ENCODE data around the gene PLCD4.
A peak's percentile ranks its signal among the peaks of the same experiment; 100 is the strongest.

The PLCD4 gene

GRCh38 chr2:218662377-218662776 lies 54.7 kb downstream of the PLCD4 start:
- H3K4me1 ChIP-seq (ENCODE audit: control insufficient read depth, insufficient read depth, low read length), result peaks cover 4% of the 10 kb centered on the region
- WGBS, 2 experiments, result 94% methylated on average over 7 of the region's 7 CpGs
- H3K36me3 ChIP-seq (ENCODE audit: control insufficient read depth, insufficient read depth, low read length), result peaks cover 38% of the 10 kb centered on the region

GRCh38 chr2:218662827-218663226 lies 55.1 kb downstream of the PLCD4 start:
- Histone ChIP-seq H3K27ac (ENCODE audit: insufficient read depth, low read depth, low read length, poor library complexity, severe bottlenecking) (no peak overlapping the region), H3K36me3 (ENCODE audit: control insufficient read depth, insufficient read depth, low read length) (peaks cover 40% of the 10 kb centered on the region), H3K9me3 (ENCODE audit: control insufficient read depth, low read length) (no peaks in the 10 kb centered on the region), H3K27me3 (ENCODE audit: control insufficient read depth, insufficient read depth, low read length, poor library complexity, severe bottlenecking) (no peaks in the 10 kb centered on the region), H3K4me3 (ENCODE audit: insufficient read depth, low read depth, low read length) (no peak overlapping the region), H3K4me1 (ENCODE audit: control insufficient read depth, insufficient read depth, low read length) (peaks cover 4% of the 10 kb centered on the region)
- WGBS, 2 experiments, result 94 to 97% methylated on average over 10 of the region's 10 CpGs

More at GRCh38 chr2:218662377-218662776, 54.7 kb downstream of the PLCD4 start:
- Histone ChIP-seq H3K27ac (ENCODE audit: insufficient read depth, low read depth, low read length, poor library complexity, severe bottlenecking) (no peak overlapping the region), H3K27me3 (ENCODE audit: control insufficient read depth, insufficient read depth, low read length, poor library complexity, severe bottlenecking) (no peaks in the 10 kb centered on the region), H3K4me3 (ENCODE audit: insufficient read depth, low read depth, low read length) (no peak overlapping the region), H3K9me3 (ENCODE audit: control insufficient read depth, low read length) (no peaks in the 10 kb centered on the region)

- WGBS, 2 experiments, result 94 to 95% methylated on average over 15 of the region's 15 CpGs
- Histone ChIP-seq H3K4me1 (ENCODE audit: control insufficient read depth, insufficient read depth, low read length) (peaks cover 4% of the 10 kb centered on the region), H3K4me3 (ENCODE audit: insufficient read depth, low read depth, low read length) (no peak overlapping the region), H3K36me3 (ENCODE audit: control insufficient read depth, insufficient read depth, low read length) (peaks cover 40% of the 10 kb centered on the region), H3K9me3 (ENCODE audit: control insufficient read depth, low read length) (no peaks in the 10 kb centered on the region), H3K27ac (ENCODE audit: insufficient read depth, low read depth, low read length, poor library complexity, severe bottlenecking) (no peak overlapping the region), H3K27me3 (ENCODE audit: control insufficient read depth, insufficient read depth, low read length, poor library complexity, severe bottlenecking) (no peaks in the 10 kb centered on the region)
Measured at GRCh38 chr2:218663901-218664300, 56.2 kb downstream of the PLCD4 start.

GRCh38 chr2:218664653-218665052 lies 57.0 kb downstream of the PLCD4 start:
- Histone ChIP-seq H3K9me3 (ENCODE audit: control insufficient read depth, low read length) (no peaks in the 10 kb centered on the region), H3K27ac (ENCODE audit: insufficient read depth, low read depth, low read length, poor library complexity, severe bottlenecking) (no peak overlapping the region), H3K36me3 (ENCODE audit: control insufficient read depth, insufficient read depth, low read length) (peaks cover 40% of the 10 kb centered on the region), H3K27me3 (ENCODE audit: control insufficient read depth, insufficient read depth, low read length, poor library complexity, severe bottlenecking) (no peaks in the 10 kb centered on the region), H3K4me1 (ENCODE audit: control insufficient read depth, insufficient read depth, low read length) (peaks cover 4% of the 10 kb centered on the region), H3K4me3 (ENCODE audit: insufficient read depth, low read depth, low read length) (no peak overlapping the region)
- WGBS, 2 experiments, result 95 to 97% methylated on average over 7 of the region's 7 CpGs

GRCh38 chr2:218671097-218671653 lies 63.5 kb downstream of the PLCD4 start:
- Histone ChIP-seq H3K9me3 (ENCODE audit: control insufficient read depth, low read length) (no peaks in the 10 kb centered on the region), H3K36me3 (ENCODE audit: control insufficient read depth, insufficient read depth, low read length) (peaks cover 8% of the 10 kb centered on the region), H3K4me1 (ENCODE audit: control insufficient read depth, insufficient read depth, low read length) (peaks cover 3% of the 10 kb centered on the region), H3K27ac (ENCODE audit: insufficient read depth, low read depth, low read length, poor library complexity, severe bottlenecking) (peak overlapping the region; percentile 63), H3K27me3 (ENCODE audit: control insufficient read depth, insufficient read depth, low read length, poor library complexity, severe bottlenecking) (no peaks in the 10 kb centered on the region), H3K4me3 (ENCODE audit: insufficient read depth, low read depth, low read length) (peak overlapping the region; percentile 90)
- 46 to 48% methylated on average over 12 of the region's 12 CpGs for WGBS, 2 experiments

GRCh38 chr2:218671654-218672566 lies 64.2 kb downstream of the PLCD4 start, which contains the start of the genes RNF25 and STK36:
Gene RNF25, minus strand, starts transcription at chr2:218672002. Its CDS starts 32 bp downstream, at chr2:218671970.
Gene STK36, plus strand, starts transcription at chr2:218672086. Its CDS starts 744 bp downstream, at chr2:218672830.
- 0 to 1% methylated on average over 49 of the region's 49 CpGs for WGBS, 2 experiments
- Histone ChIP-seq H3K27me3 (ENCODE audit: control insufficient read depth, insufficient read depth, low read length, poor library complexity, severe bottlenecking) (no peaks in the 10 kb centered on the region), H3K9me3 (ENCODE audit: control insufficient read depth, low read length) (no peaks in the 10 kb centered on the region), H3K36me3 (ENCODE audit: control insufficient read depth, insufficient read depth, low read length) (peaks cover 4% of the 10 kb centered on the region), H3K27ac (ENCODE audit: insufficient read depth, low read depth, low read length, poor library complexity, severe bottlenecking) (peak within 1 kb of the TSS; percentile 63), H3K4me3 (ENCODE audit: insufficient read depth, low read depth, low read length) (peak within 1 kb of the TSS; percentile 90), H3K4me1 (ENCODE audit: control insufficient read depth, insufficient read depth, low read length) (peaks cover 3% of the 10 kb centered on the region)

- Histone ChIP-seq H3K27ac (ENCODE audit: insufficient read depth, low read depth, low read length, poor library complexity, severe bottlenecking) (no peak overlapping the region), H3K4me3 (ENCODE audit: insufficient read depth, low read depth, low read length) (no peak overlapping the region), H3K4me1 (ENCODE audit: control insufficient read depth, insufficient read depth, low read length) (no peaks in the 10 kb centered on the region), H3K36me3 (ENCODE audit: control insufficient read depth, insufficient read depth, low read length) (peaks cover 5% of the 10 kb centered on the region), H3K27me3 (ENCODE audit: control insufficient read depth, insufficient read depth, low read length, poor library complexity, severe bottlenecking) (no peaks in the 10 kb centered on the region), H3K9me3 (ENCODE audit: control insufficient read depth, low read length) (no peaks in the 10 kb centered on the region)
- WGBS, 2 experiments, result 91 to 94% methylated on average over 4 of the region's 4 CpGs
Measured at GRCh38 chr2:218679119-218679518, 71.4 kb downstream of the PLCD4 start.

GRCh38 chr2:218680061-218680460 lies 72.4 kb downstream of the PLCD4 start:
- H3K27ac ChIP-seq (ENCODE audit: insufficient read depth, low read depth, low read length, poor library complexity, severe bottlenecking), result no peak overlapping the region
- H3K4me1 ChIP-seq (ENCODE audit: control insufficient read depth, insufficient read depth, low read length), result no peaks in the 10 kb centered on the region
- no peaks in the 10 kb centered on the region for H3K27me3 ChIP-seq (ENCODE audit: control insufficient read depth, insufficient read depth, low read length, poor library complexity, severe bottlenecking)
- H3K9me3 ChIP-seq (ENCODE audit: control insufficient read depth, low read length), result no peaks in the 10 kb centered on the region
- no peak overlapping the region for H3K4me3 ChIP-seq (ENCODE audit: insufficient read depth, low read depth, low read length)
- peaks cover 12% of the 10 kb centered on the region for H3K36me3 ChIP-seq (ENCODE audit: control insufficient read depth, insufficient read depth, low read length)
- 96 to 100% methylated on average over 3 of the region's 3 CpGs for WGBS, 2 experiments

All from ectodermal cell (in vitro differentiated cells).